Measurements from ENCODE around the gene MED15. TPM values are rescaled to one million over a fixed set of nuclear protein-coding genes. Genes with fewer than 3 reads are reported as not detected.
"Not testable (repeated sequence)": the region's sequence is repeated elsewhere in the genome, so short reads cannot be mapped to it uniquely, and the experiment has no call there.

The MED15 gene
- total and polyA plus RNA-seq, 12 donors = 33.8 to 66.8 (median 40.9) TPM

DNA sequence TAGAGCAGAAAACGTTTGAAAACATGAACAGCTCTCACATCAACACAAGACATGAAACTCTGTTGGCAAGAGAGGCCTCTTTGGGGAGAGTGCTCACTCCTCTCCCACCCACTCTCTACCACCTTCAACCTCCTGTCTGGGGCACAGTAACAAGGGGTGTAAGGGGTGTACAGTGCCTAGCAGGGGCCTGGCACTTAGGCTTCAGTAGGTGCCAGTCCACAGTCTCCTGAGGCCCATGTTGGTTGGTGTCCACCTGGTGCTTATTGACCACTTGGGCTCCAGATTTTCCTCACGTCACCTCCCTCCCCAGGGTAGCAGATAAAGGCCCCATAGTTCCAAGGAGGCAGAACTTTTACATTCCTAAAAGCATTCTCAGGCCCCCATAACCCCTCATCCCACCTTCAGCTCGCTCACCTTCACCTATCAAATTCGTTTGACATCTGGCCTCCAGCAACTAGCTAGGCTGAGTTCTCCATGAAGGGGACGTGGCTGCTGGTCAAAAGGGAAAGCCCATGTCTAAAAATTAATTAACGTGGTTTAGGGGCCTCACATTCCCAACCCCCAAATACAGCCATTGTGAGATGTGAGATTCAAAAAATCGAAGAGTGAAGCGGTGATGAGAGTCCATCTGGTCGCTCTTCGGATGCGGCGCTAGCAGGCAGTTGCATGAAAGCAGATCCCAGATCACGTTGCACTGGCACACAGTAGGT, 712 bp upstream of the MED15 start:
- H3K36me3 ChIP-seq = peaks cover 0 to 13% (median 0%) of the 10 kb centered on the region in 9 donors
- no peaks in the 10 kb centered on the region for H3K9me3 ChIP-seq
- 68 to 69% methylated on average over 13 of the region's 13 CpGs for WGBS, 2 donors
- peak overlapping the region; percentile 80 to 98 (median 94) for H3K27ac ChIP-seq
- TF ChIP-seq CTCF (IDR thresholded peaks at IDR 0.05) = no peak
- ATAC-seq = no peak
- peak overlapping the region; percentile 72 to 98 (median 85) for H3K4me3 ChIP-seq
- no peaks in the 10 kb centered on the region for H3K27me3 ChIP-seq
- intact Hi-C loops (cut with DNase I) = loop anchor here in 5 of 10 donors (5.0 kb wide), 3 partner anchors 46 to 61 kb away; no protein-coding TSS in a partner anchor
- peaks cover 21 to 44% (median 36%) of the 10 kb centered on the region in 9 donors for H3K4me1 ChIP-seq
- DNase-seq = no peak

DNA sequence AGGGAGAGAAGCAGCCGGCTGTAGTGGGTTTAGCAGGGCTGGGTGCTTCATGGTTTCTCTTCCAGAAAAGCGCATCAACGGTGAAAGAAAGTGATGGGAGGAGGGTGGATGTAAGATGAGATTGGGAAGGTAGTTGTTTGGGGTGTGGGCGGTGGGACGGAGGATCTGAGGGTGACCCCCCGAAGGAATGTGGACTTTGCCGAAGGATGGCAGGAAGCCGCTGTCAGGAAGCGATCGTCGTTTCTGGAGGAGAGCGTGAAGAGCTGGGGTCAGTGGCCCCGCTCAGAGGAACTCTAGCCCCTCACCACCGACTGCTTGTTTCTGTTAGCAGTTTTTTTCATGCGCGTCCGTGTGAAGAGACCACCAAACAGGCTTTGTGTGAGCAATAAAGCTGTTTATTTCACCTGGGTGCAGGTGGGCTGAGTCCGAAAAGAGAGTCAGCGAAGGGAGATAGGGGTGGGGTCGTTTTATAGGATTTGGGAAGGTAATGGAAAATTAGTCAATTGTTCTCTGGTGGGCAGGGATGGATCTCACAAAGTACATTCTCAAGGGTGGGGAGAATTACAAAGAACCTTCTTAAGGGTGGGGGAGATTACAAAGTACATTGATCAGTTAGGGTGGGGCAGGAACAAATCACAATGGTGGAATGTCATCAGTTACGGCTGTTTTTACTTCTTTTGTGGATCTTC, 801 bp downstream of the MED15 start:
- H3K27ac ChIP-seq = peak overlapping the region; percentile 80 to 98 (median 94)
- peak in 6 of 8 donors; percentile 1 to 23 (median 2) for ATAC-seq
- not testable (repeated sequence) for H3K27me3 ChIP-seq, H3K9me3 ChIP-seq, DNase-seq, H3K36me3 ChIP-seq
- H3K4me1 ChIP-seq = peaks cover 21 to 53% (median 46%) of the 10 kb centered on the region in 9 donors
- intact Hi-C loops (cut with DNase I) = loop anchor here in 5 of 10 donors (5.0 kb wide), 3 partner anchors 44 to 59 kb away; no protein-coding TSS in a partner anchor
- 3 to 5% methylated on average over 21 of the region's 21 CpGs for WGBS, 2 donors
- H3K4me3 ChIP-seq = peak overlapping the region; percentile 72 to 98 (median 85)

GRCh38 chr22:20508815-20509271, 1.4 kb downstream of the MED15 start:
- no peak for TF ChIP-seq CTCF (IDR thresholded peaks at IDR 0.05)
- intact Hi-C loops (cut with DNase I) = loop anchor here in 5 of 10 donors (5.0 kb wide), 3 partner anchors 43 to 58 kb away; no protein-coding TSS in a partner anchor

DNA sequence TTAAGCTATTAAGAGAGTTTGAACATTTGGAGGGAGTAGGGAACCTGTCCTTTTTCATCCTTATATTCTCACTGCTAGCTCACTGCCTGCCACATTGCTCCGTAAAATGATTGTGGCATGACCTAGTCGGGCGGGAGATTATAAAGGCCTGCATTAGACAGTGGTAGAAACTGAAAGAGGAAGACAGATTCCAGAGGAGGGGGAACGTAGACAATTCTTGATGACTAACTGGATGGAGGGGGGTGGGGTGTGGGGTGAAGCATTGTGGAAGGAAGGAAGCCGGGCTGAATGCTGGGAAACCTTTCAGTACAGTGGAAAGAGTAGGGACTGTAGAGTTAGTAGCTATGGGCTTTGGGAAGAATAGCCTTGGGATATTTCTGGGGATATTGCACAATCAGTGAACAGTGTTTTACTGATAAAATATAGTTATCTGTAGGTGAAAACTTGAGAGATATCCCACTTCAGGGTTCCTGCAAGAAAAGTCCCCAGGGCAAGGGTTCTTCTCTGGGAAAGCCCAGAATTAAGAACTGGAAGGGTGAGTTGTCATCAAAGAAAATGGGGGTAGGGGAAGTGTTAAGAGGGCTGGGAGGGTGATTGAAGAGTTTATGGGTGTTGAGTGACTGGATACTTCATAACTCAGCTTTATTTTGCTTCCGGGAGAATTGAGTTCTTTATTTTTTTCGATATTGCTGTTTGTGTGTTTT, 2.1 kb downstream of the MED15 start:
- no peaks in the 10 kb centered on the region for H3K9me3 ChIP-seq
- intact Hi-C loops (cut with DNase I) = loop anchor here in 5 of 10 donors (5.0 kb wide), 3 partner anchors 43 to 58 kb away; no protein-coding TSS in a partner anchor
- peak overlapping the region; percentile 52 to 98 (median 94) for H3K27ac ChIP-seq
- H3K27me3 ChIP-seq = no peaks in the 10 kb centered on the region
- WGBS, 2 donors = 25 to 27% methylated on average over 7 of the region's 7 CpGs
- TF ChIP-seq CTCF (IDR thresholded peaks at IDR 0.05) = no peak
- peak overlapping the region in 9 of 10 donors; percentile 72 to 98 (median 85) for H3K4me3 ChIP-seq
- peaks cover 0 to 18% (median 0%) of the 10 kb centered on the region in 9 donors for H3K36me3 ChIP-seq
- peaks cover 22 to 65% (median 51%) of the 10 kb centered on the region in 9 donors for H3K4me1 ChIP-seq
- DNase-seq = peak; percentile 31 to 90
- ATAC-seq = peak; percentile 67 to 89 (median 78)

More at GRCh38 chr22:20508815-20509271, 1.4 kb downstream of the MED15 start:
- H3K27ac ChIP-seq = peak overlapping the region; percentile 52 to 98 (median 94)
- H3K27me3 ChIP-seq = no peaks in the 10 kb centered on the region
- no peak for DNase-seq
- H3K36me3 ChIP-seq = peaks cover 0 to 11% (median 0%) of the 10 kb centered on the region in 9 donors
- no peaks in the 10 kb centered on the region for H3K9me3 ChIP-seq
- WGBS, 2 donors = 27 to 34% methylated on average over 10 of the region's 10 CpGs
- ATAC-seq = peak in 1 of 8 donors; percentile 2
- H3K4me1 ChIP-seq = peaks cover 21 to 59% (median 49%) of the 10 kb centered on the region in 9 donors
- H3K4me3 ChIP-seq = peak overlapping the region in 9 of 10 donors; percentile 72 to 98 (median 85)
